HepG2 (cell line): Measurements from ENCODE around the gene FAM174C.

Experiments
- ELF3 ChIP-seq: IDR thresholded peaks from 2 replicates; pipeline ENCODE4 v1.6.1; 2016; ENCODE audit warnings: missing genetic modification reagents, missing compliant biosample characterization
- JUN ChIP-seq: sonication (generic); formaldehyde crosslinking; IDR thresholded peaks from 2 replicates; pipeline ENCODE4 v1.4.0; 2020; ENCODE audit warnings: mild to moderate bottlenecking, missing genetic modification reagents
- POLR2AphosphoS5 ChIP-seq: IDR thresholded peaks from 2 replicates; pipeline ENCODE4 v1.6.1; 2012; ENCODE audit warnings: low read depth, low read length
- RBM39 ChIP-seq: fragments of 200-400 bp; formaldehyde crosslinking; IDR thresholded peaks from one replicate; pipeline ENCODE4 v1.6.1; 2018; ENCODE audit warnings: antibody characterized with exemption, mild to moderate bottlenecking, low read depth, low read length; ENCODE audit not compliant: poor library complexity, severe bottlenecking
- SNAPC5 ChIP-seq: sonication (generic); formaldehyde crosslinking; IDR thresholded peaks from 2 replicates; pipeline ENCODE4 v1.8.1; 2023; ENCODE audit warnings: mild to moderate bottlenecking, missing genetic modification reagents, borderline replicate concordance
- STAG1 ChIP-seq: sonication (generic); formaldehyde crosslinking; IDR thresholded peaks from 2 replicates; pipeline ENCODE4 v1.4.0; 2020; ENCODE audit warnings: missing genetic modification reagents
- ZBTB43 ChIP-seq: sonication (generic); formaldehyde crosslinking; conservative IDR thresholded peaks from 2 replicates; pipeline ENCODE4 v1.4.0; 2020; ENCODE audit warnings: missing genetic modification reagents
- ZNF761 ChIP-seq: sonication (generic); formaldehyde crosslinking; conservative IDR thresholded peaks from 2 replicates; pipeline ENCODE4 v1.4.0; 2020; ENCODE audit warnings: mild to moderate bottlenecking, missing genetic modification reagents

- peak; percentile 26; the same call in 1 of the 2 replicates for TF ChIP-seq POLR2AphosphoS5
- TF ChIP-seq RBM39, result peak; percentile 85
- TF ChIP-seq ELF3 (CRISPR knock-in tag), result no peak
- TF ChIP-seq STAG1 (CRISPR knock-in tag), result no peak
- no peak for TF ChIP-seq ZNF761 (CRISPR knock-in tag)
- no peak for TF ChIP-seq JUN (CRISPR knock-in tag)
- TF ChIP-seq ZBTB43 (CRISPR knock-in tag), result no peak
- no peak for TF ChIP-seq SNAPC5 (CRISPR knock-in tag)
These were observed 18.5 kb upstream of the FAM174C start for GRCh38 chr19:1256646-1257474.
